GM23248 (cell line): ENCODE data around the gene CLK3. TPM values are rescaled to one million over a fixed set of nuclear protein-coding genes. Genes with fewer than 3 reads are reported as not detected.

Experiments
- DNase-seq: peaks from one replicate; pipeline ENCODE4 v3.0.0-alpha.2; 2015
- H2AFZ ChIP-seq: fragments of 200-600 bp; sonication (generic); 2 replicates; pipeline ENCODE4 v1.6.1; 2016; ENCODE audit warnings: antibody characterized with exemption
- H3F3A ChIP-seq: fragments of 200-600 bp; sonication (generic); 2 replicates; pipeline ENCODE4 v1.6.1; 2016; ENCODE audit warnings: mild to moderate bottlenecking, antibody characterized with exemption, mixed run types; ENCODE audit not compliant: insufficient read depth
- H3K27ac ChIP-seq: fragments of 200-600 bp; sonication (generic); 2 replicates; pipeline ENCODE4 v1.5.1; 2016; ENCODE audit warnings: mild to moderate bottlenecking
- H3K27me3 ChIP-seq: fragments of 200-600 bp; sonication (generic); replicated peaks from 2 replicates; pipeline ENCODE4 v1.6.1; 2016; ENCODE audit warnings: mild to moderate bottlenecking; ENCODE audit not compliant: insufficient read depth
- H3K36me3 ChIP-seq: fragments of 200-600 bp; sonication (generic); 2 replicates; pipeline ENCODE4 v1.6.1; 2016; ENCODE audit warnings: low read depth, mild to moderate bottlenecking
- H3K4me1 ChIP-seq: fragments of 200-600 bp; sonication (generic); 2 replicates; pipeline ENCODE4 v1.6.1; 2016; ENCODE audit warnings: mild to moderate bottlenecking; ENCODE audit not compliant: insufficient read depth
- H3K4me2 ChIP-seq: fragments of 200-600 bp; sonication (generic); one replicate; pipeline ENCODE4 v1.6.1; 2016; ENCODE audit warnings: mild to moderate bottlenecking; ENCODE audit not compliant: unreplicated experiment
- H3K4me3 ChIP-seq: fragments of 200-600 bp; sonication (generic); 2 replicates; pipeline ENCODE4 v1.5.1; 2016; ENCODE audit warnings: mild to moderate bottlenecking
- H3K79me2 ChIP-seq: fragments of 200-600 bp; sonication (generic); 2 replicates; pipeline ENCODE4 v1.6.1; 2016; ENCODE audit warnings: mild to moderate bottlenecking; ENCODE audit not compliant: insufficient read depth
- H3K9ac ChIP-seq: fragments of 200-600 bp; sonication (generic); 2 replicates; pipeline ENCODE4 v1.6.1; 2016; ENCODE audit warnings: mild to moderate bottlenecking
- H3K9me2 ChIP-seq: fragments of 200-600 bp; sonication (generic); 2 replicates; pipeline ENCODE4 v1.6.1; 2016; ENCODE audit warnings: mixed run types, mild to moderate bottlenecking, moderate library complexity; ENCODE audit not compliant: insufficient read depth
- H3K9me3 ChIP-seq: fragments of 200-600 bp; sonication (generic); one replicate; pipeline ENCODE4 v1.6.1; 2017; ENCODE audit warnings: low read depth
- H4K20me1 ChIP-seq: fragments of 200-600 bp; sonication (generic); 2 replicates; pipeline ENCODE4 v1.6.0; 2016; ENCODE audit not compliant: insufficient read depth
- EZH2 ChIP-seq: fragments of 200-600 bp; sonication (generic); IDR thresholded peaks from 2 replicates; pipeline ENCODE4 v1.6.1; 2018; ENCODE audit warnings: antibody characterized with exemption, mild to moderate bottlenecking; ENCODE audit not compliant: insufficient read depth, poor library complexity, severe bottlenecking
- EZH2phosphoT487 ChIP-seq: fragments of 200-600 bp; sonication (generic); IDR thresholded peaks from 2 replicates; pipeline ENCODE4 v1.6.1; 2018; ENCODE audit warnings: antibody characterized with exemption, moderate library complexity, mild to moderate bottlenecking, low read depth; ENCODE audit not compliant: insufficient read depth
- whole genome bisulfite sequencing, 2 experiments: methylation state at CpG; one replicate each; pipeline ENCODE4 v1.1.6; 2015 to 2017; ENCODE audit warnings: low lambda C conversion rate in 2 of 2, low coverage in 1 of 2; ENCODE audit errors: missing lambda C conversion rate in 2 of 2; 5-methylcytosine and 5-hydroxymethylcytosine counted together
- in situ Hi-C: fragments of 300-500 bp; cut with MboI; formaldehyde crosslinking; loops from 2 replicates; pipeline ENCODE4 v1.15.0; 2020
- polyA plus RNA-seq: library from polyadenylated mRNA; unstranded; fragments of >200 nt; fragmentation: Nextera tagmentation; extraction: Ambion mirVana; gene quantifications from 2 replicates; pipeline ENCODE4 v1.2.1, GENCODE V29; 2016
- total RNA-seq: library from RNA; depleted of rRNA; stranded (reverse); fragments of >200 nt; shearing (Covaris generic); gene quantifications from 2 replicates; pipeline ENCODE4 v1.2.3, GENCODE V29; 2014; rRNA removed

CLK3 gene
- total and polyA plus RNA-seq, 2 experiments from 2014 or later: 41.9 to 67.9 TPM

- Histone ChIP-seq H3K4me3 (no peak overlapping the region), H3K9me2 (no peaks in the 10 kb centered on the region), H3K9ac (no peak overlapping the region), H3K4me1 (peaks cover under 1% of the 10 kb centered on the region; the same call in 1 of the 2 replicates), H3K27ac (no peak overlapping the region), H3K9me3 (no peaks in the 10 kb centered on the region), H4K20me1 (no peaks in the 10 kb centered on the region), H3K79me2 (peaks cover 49% of the 10 kb centered on the region), H3K36me3 (peaks cover 20% of the 10 kb centered on the region), H2AFZ (no peak overlapping the region), H3K4me2 (no peak overlapping the region), H3K27me3 (no peaks in the 10 kb centered on the region), H3F3A (peaks cover 3% of the 10 kb centered on the region; the same call in 1 of the 2 replicates)
- no peak for DNase-seq
- in situ Hi-C loops: no loop called here
- 96 to 98% methylated on average over 4 of the region's 4 CpGs for WGBS, 2 experiments
- no peak for TF ChIP-seq EZH2
- TF ChIP-seq EZH2phosphoT487: no peak
These were observed 54.0 kb downstream of the CLK3 start for GRCh38 chr15:74669627-74670026.

GRCh38 chr15:74674161-74674560 is 58.5 kb downstream of the CLK3 start:
- in situ Hi-C loops: no loop called here
- no peaks in the 10 kb centered on the region for H3K9me3 ChIP-seq
- no peak overlapping the region for H3K4me2 ChIP-seq
- no peaks in the 10 kb centered on the region for H3K4me1 ChIP-seq
- H3K9ac ChIP-seq: no peak overlapping the region
- no peaks in the 10 kb centered on the region for H3F3A ChIP-seq
- H3K36me3 ChIP-seq: peaks cover 20% of the 10 kb centered on the region
- no peak overlapping the region for H2AFZ ChIP-seq
- no peak for DNase-seq
- TF ChIP-seq EZH2phosphoT487 (no peak), EZH2 (no peak)
- H3K79me2 ChIP-seq: peaks cover 60% of the 10 kb centered on the region
- no peak overlapping the region for H3K27ac ChIP-seq
- no peaks in the 10 kb centered on the region for H3K9me2 ChIP-seq
- H3K4me3 ChIP-seq: no peak overlapping the region
- WGBS, 2 experiments: 81 to 89% methylated on average over 3 of the region's 3 CpGs
- no peaks in the 10 kb centered on the region for H3K27me3 ChIP-seq
- H4K20me1 ChIP-seq: peaks cover 2% of the 10 kb centered on the region; the same call in 1 of the 2 replicates

GRCh38 chr15:74676801-74677200 is 61.2 kb downstream of the CLK3 start:
- peaks cover 80% of the 10 kb centered on the region for H3K79me2 ChIP-seq

More at GRCh38 chr15:74676801-74677200, 61.2 kb downstream of the CLK3 start:
- no peaks in the 10 kb centered on the region for H3K9me2 ChIP-seq
- no peaks in the 10 kb centered on the region for H3F3A ChIP-seq
- H3K36me3 ChIP-seq: peaks cover 11% of the 10 kb centered on the region; the same call in 1 of the 2 replicates
- TF ChIP-seq EZH2phosphoT487 (no peak), EZH2 (no peak)
- H3K4me2 ChIP-seq: no peak overlapping the region
- in situ Hi-C loops: no loop called here
- no peak overlapping the region for H3K9ac ChIP-seq
- no peaks in the 10 kb centered on the region for H3K4me1 ChIP-seq
- no peaks in the 10 kb centered on the region for H3K9me3 ChIP-seq
- no peak for DNase-seq
- no peak overlapping the region for H3K27ac ChIP-seq
- H3K27me3 ChIP-seq: no peaks in the 10 kb centered on the region
- H2AFZ ChIP-seq: no peak overlapping the region
- peaks cover 5% of the 10 kb centered on the region; the same call in 1 of the 2 replicates for H4K20me1 ChIP-seq
- no peak overlapping the region for H3K4me3 ChIP-seq
- 91 to 94% methylated on average over 7 of the region's 7 CpGs for WGBS, 2 experiments

Other genes starting within 250 kb of the CLK3 start
- gene CYP11A1, start 248.2 kb upstream of the CLK3 start, total RNA-seq: 0.25 and 0.32 TPM in 2 replicates
- 1.2 and 1.9 TPM in 2 replicates for gene CYP11A1, start 248.2 kb upstream of the CLK3 start, polyA plus RNA-seq
- gene SEMA7A, start 181.9 kb upstream of the CLK3 start, total RNA-seq: 132 and 151 TPM in 2 replicates
- gene SEMA7A, start 181.9 kb upstream of the CLK3 start, polyA plus RNA-seq: 41.2 and 42.3 TPM in 2 replicates
- 70.4 and 74.2 TPM in 2 replicates for gene UBL7, start 154.7 kb upstream of the CLK3 start, total RNA-seq
- gene UBL7, start 154.7 kb upstream of the CLK3 start, polyA plus RNA-seq: 78.6 and 79.1 TPM in 2 replicates
- 2.3 and 4.9 TPM in 2 replicates for gene ARID3B, start 74.6 kb upstream of the CLK3 start, total RNA-seq
- gene ARID3B, start 74.6 kb upstream of the CLK3 start, polyA plus RNA-seq: 2.1 and 2.4 TPM in 2 replicates
- gene EDC3, start 80.2 kb downstream of the CLK3 start, total RNA-seq: 13.9 and 15.0 TPM in 2 replicates
- gene EDC3, start 80.2 kb downstream of the CLK3 start, polyA plus RNA-seq: 21.8 and 24.3 TPM in 2 replicates
- not detected in 2 replicates for gene CYP1A1, start 109.7 kb downstream of the CLK3 start, total RNA-seq
- gene CYP1A1, start 109.7 kb downstream of the CLK3 start, polyA plus RNA-seq: not detected in 2 replicates
- not detected in 2 replicates for gene CYP1A2, start 133.0 kb downstream of the CLK3 start, total RNA-seq
- gene CYP1A2, start 133.0 kb downstream of the CLK3 start, polyA plus RNA-seq: not detected in 2 replicates
- 18.0 and 21.0 TPM in 2 replicates for gene CSK, start 166.2 kb downstream of the CLK3 start, total RNA-seq
- gene CSK, start 166.2 kb downstream of the CLK3 start, polyA plus RNA-seq: 11.0 and 12.0 TPM in 2 replicates
- gene LMAN1L, start 197.0 kb downstream of the CLK3 start, total RNA-seq: not detected in 2 replicates
- gene LMAN1L, start 197.0 kb downstream of the CLK3 start, polyA plus RNA-seq: not detected in 2 replicates
- not detected in 2 replicates for gene CPLX3, start 210.8 kb downstream of the CLK3 start, total RNA-seq
- gene CPLX3, start 210.8 kb downstream of the CLK3 start, polyA plus RNA-seq: not detected in 2 replicates
- gene ULK3, start 227.3 kb downstream of the CLK3 start, total RNA-seq: 29.1 and 30.3 TPM in 2 replicates
- gene ULK3, start 227.3 kb downstream of the CLK3 start, polyA plus RNA-seq: 14.0 and 14.6 TPM in 2 replicates